DOHH2 (cell line): ENCODE results near the gene FNDC3B.

ENCODE experiments used
- H3F3A ChIP-seq: fragments of 200-600 bp; sonication (generic), shearing (Covaris generic); 2 replicates; pipeline ENCODE4 v1.6.0; 2016; ENCODE audit warnings: antibody characterized with exemption, mild to moderate bottlenecking; ENCODE audit not compliant: control insufficient read depth, insufficient read depth
- H3K27ac ChIP-seq: fragments of 200-600 bp; sonication (generic); 2 replicates; pipeline ENCODE4 v1.5.1; 2014; ENCODE audit warnings: low read depth, mild to moderate bottlenecking, low read length, moderate library complexity
- H3K27me3 ChIP-seq: fragments of 200-600 bp; sonication (generic); 2 replicates; pipeline ENCODE4 v1.6.1; 2014; ENCODE audit warnings: mild to moderate bottlenecking, low read length, mixed read lengths; ENCODE audit not compliant: control insufficient read depth
- H3K36me3 ChIP-seq: fragments of 200-600 bp; sonication (generic); 2 replicates; pipeline ENCODE4 v1.6.1; 2014; ENCODE audit warnings: mild to moderate bottlenecking, low read length, moderate library complexity, mixed read lengths; ENCODE audit not compliant: control insufficient read depth
- H3K4me1 ChIP-seq: fragments of 200-600 bp; sonication (generic); 2 replicates; pipeline ENCODE4 v1.6.1; 2014; ENCODE audit warnings: mild to moderate bottlenecking, low read length, mixed read lengths; ENCODE audit not compliant: control insufficient read depth
- H3K4me2 ChIP-seq: fragments of 200-600 bp; sonication (generic); 2 replicates; pipeline ENCODE4 v1.6.0; 2014; ENCODE audit warnings: mild to moderate bottlenecking, low read length, moderate library complexity
- H3K4me3 ChIP-seq: fragments of 200-600 bp; sonication (generic); 2 replicates; pipeline ENCODE4 v1.5.1; 2014; ENCODE audit warnings: mild to moderate bottlenecking, low read length, mixed read lengths
- H3K79me2 ChIP-seq: fragments of 200-600 bp; sonication (generic); 2 replicates; pipeline ENCODE4 v1.6.1; 2014; ENCODE audit warnings: mild to moderate bottlenecking, low read length, mixed read lengths; ENCODE audit not compliant: control insufficient read depth
- H3K9me2 ChIP-seq: fragments of 200-600 bp; sonication (generic); replicated peaks from 2 replicates; pipeline ENCODE4 v1.6.1; 2014; ENCODE audit warnings: mild to moderate bottlenecking, low read length, mixed read lengths; ENCODE audit not compliant: control insufficient read depth
- H3K9me3 ChIP-seq: fragments of 200-600 bp; sonication (generic); 2 replicates; pipeline ENCODE4 v1.6.1; 2014; ENCODE audit warnings: antibody characterized with exemption, low read length, mixed read lengths; ENCODE audit not compliant: control insufficient read depth, insufficient read depth
- H4K20me1 ChIP-seq: fragments of 200-600 bp; sonication (generic); 2 replicates; pipeline ENCODE4 v1.6.0; 2014; ENCODE audit warnings: low read depth, mild to moderate bottlenecking, antibody characterized with exemption, low read length, moderate library complexity; ENCODE audit not compliant: control insufficient read depth, insufficient read depth
- CTCF ChIP-seq: fragments of 200-600 bp; sonication (generic); IDR thresholded peaks from one replicate; pipeline ENCODE4 v1.5.1; 2014; ENCODE audit warnings: antibody characterized with exemption, mild to moderate bottlenecking, low read depth, low read length; ENCODE audit not compliant: poor library complexity, severe bottlenecking
- EZH2phosphoT487 ChIP-seq: fragments of 200-600 bp; sonication (generic); IDR thresholded peaks from 2 replicates; pipeline ENCODE4 v1.6.1; 2017; ENCODE audit warnings: borderline replicate concordance, mild to moderate bottlenecking, antibody characterized with exemption, low read length, moderate library complexity, mixed read lengths

Gene FNDC3B

GRCh38 chr3:172106989-172107388 is 67.6 kb downstream of the FNDC3B start:
- H3K4me2 ChIP-seq = peak overlapping the region; percentile 83
- H3K9me2 ChIP-seq = no peaks in the 10 kb centered on the region
- peaks cover 34% of the 10 kb centered on the region for H3K79me2 ChIP-seq
- peaks cover 14% of the 10 kb centered on the region; the same call in 1 of the 2 replicates for H4K20me1 ChIP-seq
- H3K4me1 ChIP-seq = peaks cover 66% of the 10 kb centered on the region
- peaks cover 7% of the 10 kb centered on the region; the same call in 1 of the 2 replicates for H3F3A ChIP-seq
- peak overlapping the region; percentile 61 for H3K4me3 ChIP-seq
- no peaks in the 10 kb centered on the region for H3K27me3 ChIP-seq
- H3K27ac ChIP-seq = peak overlapping the region; percentile 35
- H3K9me3 ChIP-seq = no peaks in the 10 kb centered on the region
- no peak for TF ChIP-seq EZH2phosphoT487
- TF ChIP-seq CTCF = no peak
- no peaks in the 10 kb centered on the region for H3K36me3 ChIP-seq

- peaks cover 14% of the 10 kb centered on the region; the same call in 1 of the 2 replicates for H4K20me1 ChIP-seq
- peak overlapping the region; percentile 61 for H3K4me3 ChIP-seq
- peaks cover 31% of the 10 kb centered on the region for H3K79me2 ChIP-seq
- peak overlapping the region; percentile 35 for H3K27ac ChIP-seq
- H3K36me3 ChIP-seq = no peaks in the 10 kb centered on the region
- H3K27me3 ChIP-seq = no peaks in the 10 kb centered on the region
- H3K9me2 ChIP-seq = no peaks in the 10 kb centered on the region
- H3K4me1 ChIP-seq = peaks cover 62% of the 10 kb centered on the region
- peak overlapping the region; percentile 83 for H3K4me2 ChIP-seq
- TF ChIP-seq EZH2phosphoT487 (no peak), CTCF (no peak)
- no peaks in the 10 kb centered on the region for H3K9me3 ChIP-seq
- peaks cover 7% of the 10 kb centered on the region; the same call in 1 of the 2 replicates for H3F3A ChIP-seq
Observed at GRCh38 chr3:172107403-172107802, 68.0 kb downstream of the FNDC3B start.

- Histone ChIP-seq H3K27me3 (no peaks in the 10 kb centered on the region), H3K36me3 (no peaks in the 10 kb centered on the region), H3F3A (peaks cover 7% of the 10 kb centered on the region; the same call in 1 of the 2 replicates), H3K79me2 (peaks cover 11% of the 10 kb centered on the region), H3K9me2 (no peaks in the 10 kb centered on the region), H3K4me3 (no peak overlapping the region), H3K9me3 (no peaks in the 10 kb centered on the region), H3K4me1 (peaks cover 33% of the 10 kb centered on the region), H3K4me2 (no peak overlapping the region), H3K27ac (no peak overlapping the region), H4K20me1 (peaks cover 14% of the 10 kb centered on the region; the same call in 1 of the 2 replicates)
- TF ChIP-seq EZH2phosphoT487 (no peak), CTCF (no peak)
Observed at GRCh38 chr3:172110127-172110779, 70.9 kb downstream of the FNDC3B start.
